CD4-positive, alpha-beta T cell treated with Interleukin-17A for 4 hours (primary cell): ENCODE data around the gene ZNF565.
"Not testable (repeated sequence)": the region's sequence is repeated elsewhere in the genome, so short reads cannot be mapped to it uniquely, and the experiment has no call there.

ENCODE experiments used
- DNase-seq: peaks from one replicate; pipeline ENCODE4 v3.0.0-alpha.2; 2020; ENCODE audit warnings: mixed read lengths

Gene ZNF565

DNA sequence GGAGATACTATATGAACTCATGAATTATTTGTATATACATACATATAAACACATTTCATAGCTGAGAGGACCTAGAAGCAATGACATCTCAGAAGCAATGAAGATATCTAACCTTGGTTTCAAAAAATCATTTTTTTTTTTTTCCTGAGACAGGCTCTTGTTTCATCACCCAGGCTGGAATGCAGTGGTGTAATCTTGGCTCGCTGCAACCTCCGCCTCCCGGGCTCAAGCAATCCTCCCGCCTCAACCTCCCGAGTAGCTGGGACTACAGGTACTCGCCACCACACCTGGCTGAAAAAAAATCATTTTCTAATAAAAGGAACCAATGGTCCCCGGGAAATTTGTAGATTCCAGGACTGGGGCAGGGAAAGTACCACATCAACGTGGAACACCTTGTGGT is 4.0 kb downstream of the ZNF565 start:
- DNase-seq: no peak

DNA sequence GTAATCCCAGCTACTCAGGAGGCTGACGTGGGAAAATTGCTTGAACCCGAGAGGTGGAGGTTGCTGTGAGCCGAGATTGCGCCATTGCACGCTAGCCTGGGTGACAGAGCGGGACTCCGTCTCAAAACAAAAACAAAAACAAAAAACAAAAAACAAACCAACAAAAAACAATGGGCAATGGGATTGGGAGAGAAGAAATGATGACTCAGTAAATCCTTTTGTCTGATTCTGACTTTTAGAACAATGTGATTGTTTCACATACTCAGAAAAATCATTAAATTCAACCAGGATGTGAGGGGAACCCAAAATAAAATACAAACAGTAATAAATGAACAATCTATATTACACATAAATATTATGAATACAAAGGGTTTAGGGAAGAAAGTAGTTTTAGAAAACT is 5.1 kb downstream of the ZNF565 start:
- DNase-seq: no peak

- no peak for DNase-seq
Measured at GRCh38 chr19:36207605-36208252, 6.7 kb downstream of the ZNF565 start.

GRCh38 chr19:36203293-36203692 is 11.2 kb downstream of the ZNF565 start:
- DNase-seq: no peak

DNA sequence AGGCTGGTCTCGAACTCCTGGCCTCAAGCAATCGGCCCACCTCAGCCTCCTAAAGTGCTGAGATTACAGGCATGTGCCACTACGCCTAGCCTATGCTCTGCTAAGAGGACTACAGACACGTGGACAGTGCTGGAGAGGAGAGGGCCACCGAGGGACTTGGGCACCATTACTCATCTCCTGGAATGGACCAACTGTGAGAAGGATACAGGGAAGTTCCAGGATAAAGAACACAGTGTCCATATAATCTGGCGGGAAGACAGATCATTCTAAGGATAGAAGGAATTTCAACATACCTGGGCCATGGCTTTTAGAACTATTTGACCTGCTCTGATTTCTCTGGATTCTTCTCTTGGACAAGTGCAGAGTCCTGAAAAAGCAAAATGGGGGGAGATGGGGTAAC is 12.8 kb downstream of the ZNF565 start:
- no peak for DNase-seq

DNA sequence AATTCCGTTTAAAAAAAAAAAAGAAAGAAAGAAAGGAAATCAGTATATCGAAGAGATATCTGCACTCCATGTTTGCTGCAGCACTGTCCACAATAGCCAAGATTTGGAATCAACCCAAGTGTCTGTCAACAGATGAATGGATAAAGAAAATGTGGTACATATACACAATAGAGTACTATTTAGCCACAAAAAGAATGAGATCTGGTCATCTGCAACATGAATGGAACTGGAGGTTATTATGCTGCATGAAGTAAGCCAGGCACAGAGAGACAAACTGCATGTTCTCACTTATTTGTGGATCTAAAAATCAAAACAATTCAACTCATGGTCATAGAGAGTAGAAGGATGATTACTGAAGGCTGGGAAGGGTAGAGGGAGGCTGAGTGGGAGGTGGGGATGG is 16.3 kb downstream of the ZNF565 start:
- no peak for DNase-seq

DNA sequence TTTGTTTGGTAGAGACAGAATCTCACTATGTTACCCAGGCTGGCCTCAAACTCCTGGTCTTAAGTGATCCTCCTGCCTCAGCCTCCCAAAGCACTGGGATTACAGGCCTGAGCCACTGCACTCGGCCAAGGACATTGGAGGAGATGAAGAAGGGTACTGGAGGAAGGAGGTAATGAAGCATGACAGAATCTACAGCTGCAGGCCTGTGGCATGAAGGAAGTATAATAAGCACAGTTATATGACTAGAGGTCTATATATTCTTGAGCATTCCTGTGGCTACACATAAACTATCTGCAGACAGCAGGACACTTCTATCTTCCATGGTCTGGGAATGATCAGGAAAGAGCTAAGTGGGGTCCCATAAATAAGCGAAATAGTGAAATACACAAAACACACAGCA is 18.2 kb downstream of the ZNF565 start:
- no peak for DNase-seq

DNA sequence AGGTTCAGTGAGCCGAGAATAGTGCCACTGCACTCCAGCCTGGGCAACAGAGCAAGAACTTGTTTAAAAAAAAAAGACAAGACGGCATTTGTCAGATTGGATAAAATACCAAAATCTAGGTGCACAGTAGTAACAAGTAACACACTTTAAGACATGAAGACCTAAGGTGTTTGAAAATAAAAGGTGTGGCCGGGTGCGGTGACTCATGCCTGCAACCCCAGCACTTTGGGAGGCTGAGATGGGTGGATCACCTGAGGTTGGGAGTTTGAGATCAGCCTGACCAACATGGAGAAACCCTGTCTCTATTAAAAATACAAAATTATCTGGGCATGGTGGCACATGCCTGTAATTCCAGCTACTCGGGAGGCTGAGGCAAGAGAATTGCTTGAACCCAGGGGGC is 27.7 kb downstream of the ZNF565 start:
- not testable (repeated sequence) for DNase-seq

DNA sequence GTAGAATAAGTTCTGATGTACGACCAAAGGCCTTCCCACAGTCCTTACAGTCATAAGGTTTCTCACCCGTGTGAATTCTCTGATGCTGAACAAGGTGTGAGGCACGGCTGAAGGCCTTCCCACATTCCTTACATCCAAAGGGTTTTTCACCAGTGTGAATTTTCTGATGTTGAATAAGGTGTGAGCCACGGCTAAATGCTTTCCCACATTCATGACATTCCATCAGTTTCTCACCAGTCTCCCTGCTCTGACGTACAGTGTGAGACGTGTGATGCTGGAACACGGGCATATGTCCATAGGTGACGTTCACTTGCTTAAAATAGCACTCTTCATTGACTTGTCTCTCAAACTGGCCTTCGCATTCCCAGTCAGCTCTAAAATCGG is 31.2 kb downstream of the ZNF565 start:
- no peak for DNase-seq

- DNase-seq: no peak
Measured at GRCh38 chr19:36182612-36183244, 31.7 kb downstream of the ZNF565 start.

GRCh38 chr19:36179077-36179476 is 35.4 kb downstream of the ZNF565 start:
- DNase-seq: not testable (repeated sequence)

- not testable (repeated sequence) for DNase-seq
Measured at GRCh38 chr19:36173846-36174245, 40.6 kb downstream of the ZNF565 start.

DNA sequence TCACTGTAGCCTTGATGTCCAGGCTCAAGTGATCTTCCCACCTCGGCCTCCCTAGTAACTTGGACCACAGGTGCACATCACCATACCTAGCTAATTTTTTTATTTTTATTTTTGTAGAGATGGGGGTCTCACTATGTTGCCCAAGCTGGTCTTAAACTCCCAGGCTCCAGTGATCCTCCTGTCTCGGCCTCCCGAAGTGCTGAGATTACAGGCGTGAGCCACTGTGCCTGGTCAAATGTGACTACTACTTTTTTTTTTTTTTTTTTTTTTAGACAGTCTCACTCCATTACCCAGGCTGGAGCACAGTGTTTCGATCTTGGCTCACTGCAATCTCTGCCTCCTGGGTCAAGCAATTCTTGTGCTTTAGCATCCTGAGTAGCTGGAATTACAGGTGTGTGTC is 41.6 kb downstream of the ZNF565 start:
- DNase-seq: no peak

DNA sequence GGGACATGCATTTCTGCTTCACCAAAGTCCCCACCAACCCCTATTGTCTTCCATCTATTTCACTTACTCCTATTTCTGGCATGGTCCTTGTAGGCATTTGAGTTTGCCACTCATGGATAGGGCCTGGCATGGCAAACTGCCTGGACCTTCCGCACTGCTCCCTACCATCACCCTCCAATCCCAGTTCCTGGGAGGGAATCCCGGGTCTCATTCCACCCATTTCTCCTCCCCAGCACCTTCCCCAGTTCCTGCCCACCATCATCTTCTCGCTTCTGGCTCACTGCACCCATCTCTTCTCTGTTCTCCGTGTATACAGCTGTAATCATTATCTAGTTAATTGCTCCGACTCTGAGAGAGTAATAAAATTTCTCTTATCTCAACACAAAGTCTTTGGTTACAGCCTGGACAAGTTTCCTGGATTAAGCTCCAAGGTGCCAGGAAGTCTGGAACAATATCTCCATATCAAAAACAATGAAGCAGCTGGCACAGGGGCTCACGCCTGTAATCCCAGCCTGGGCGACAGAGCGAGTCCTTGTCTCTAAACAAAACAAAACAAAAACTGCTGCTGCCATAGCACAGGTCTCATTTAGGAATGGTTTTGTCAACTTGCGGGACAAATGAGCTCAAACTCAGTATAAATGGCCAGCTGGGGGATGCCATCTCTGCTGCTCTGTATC is 45.2 kb downstream of the ZNF565 start:
- DNase-seq: no peak

DNA sequence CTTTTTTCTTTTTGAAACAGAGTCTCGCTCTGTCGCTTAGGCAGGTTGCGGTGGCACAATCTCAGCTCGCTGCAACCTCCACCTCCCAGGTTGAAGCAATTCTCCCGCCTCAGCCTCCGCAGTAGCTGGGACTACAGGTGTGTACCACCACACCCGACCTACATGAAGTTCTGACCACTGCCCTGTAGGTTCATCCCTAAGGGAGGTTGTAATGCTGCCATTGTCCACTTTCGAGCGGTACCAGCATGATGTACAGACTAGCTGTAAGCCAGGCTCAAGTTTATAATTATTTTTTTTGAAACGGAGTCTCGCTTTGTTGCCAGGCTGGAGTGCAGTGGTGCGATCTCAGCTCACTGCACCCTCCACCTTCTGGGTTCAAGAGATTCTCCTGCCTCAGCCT is 50.7 kb downstream of the ZNF565 start:
- DNase-seq: no peak

GRCh38 chr19:36160821-36161596 is 53.5 kb downstream of the ZNF565 start:
- DNase-seq: no peak

DNA sequence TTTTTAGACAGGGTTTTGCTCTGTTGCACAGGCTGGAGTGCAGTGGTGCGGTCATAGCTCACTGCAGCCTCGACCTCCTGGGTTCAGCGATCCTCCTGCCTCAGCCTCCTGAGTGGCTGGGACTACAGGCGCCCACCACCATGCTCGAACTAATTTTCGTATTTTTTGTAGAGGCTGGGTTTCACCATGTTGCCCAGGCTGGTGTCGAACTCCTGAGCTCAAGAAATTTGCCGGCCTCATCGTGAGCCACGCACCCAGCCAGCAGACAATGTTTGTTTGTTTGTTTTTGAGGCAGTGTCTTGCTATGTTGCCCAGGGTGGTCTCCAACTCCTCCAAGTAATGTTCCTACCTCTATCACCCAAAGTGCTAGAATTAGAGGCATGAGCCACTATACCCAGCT is 61.3 kb downstream of the ZNF565 start:
- DNase-seq: no peak

GRCh38 chr19:36152352-36153091 is 61.9 kb downstream of the ZNF565 start, which contains the start of gene COX7A1:
COX7A1 (minus strand) TSS chr19:36152447; CDS start chr19:36152407, 40 bp downstream.
- DNase-seq: no peak

- DNase-seq: no peak
Measured at GRCh38 chr19:36152019-36152351, 62.5 kb downstream of the ZNF565 start.

GRCh38 chr19:36151144-36152018 is 63.1 kb downstream of the ZNF565 start:
- no peak for DNase-seq

DNA sequence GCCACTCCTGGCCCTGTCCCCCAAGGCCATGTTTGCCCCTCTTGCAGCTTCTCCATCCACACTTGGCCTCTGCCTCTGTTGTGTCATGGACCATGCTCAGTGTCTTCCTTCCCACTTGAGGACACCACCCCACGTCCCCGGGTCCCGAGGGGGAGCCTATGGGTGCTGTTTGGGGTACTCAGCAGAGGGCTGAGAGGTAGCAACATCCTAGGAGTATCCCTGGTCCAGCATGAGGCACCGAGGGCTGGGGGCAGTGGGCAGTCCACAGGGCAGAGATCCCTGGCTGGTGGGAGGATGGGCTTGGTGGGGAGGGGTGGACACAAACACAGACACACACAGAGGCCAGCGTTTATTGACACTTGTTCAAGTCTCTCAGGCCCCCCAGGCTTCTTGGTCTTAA is 63.9 kb downstream of the ZNF565 start:
- no peak for DNase-seq
